ENCODE results near the gene RRM2.

DNA sequence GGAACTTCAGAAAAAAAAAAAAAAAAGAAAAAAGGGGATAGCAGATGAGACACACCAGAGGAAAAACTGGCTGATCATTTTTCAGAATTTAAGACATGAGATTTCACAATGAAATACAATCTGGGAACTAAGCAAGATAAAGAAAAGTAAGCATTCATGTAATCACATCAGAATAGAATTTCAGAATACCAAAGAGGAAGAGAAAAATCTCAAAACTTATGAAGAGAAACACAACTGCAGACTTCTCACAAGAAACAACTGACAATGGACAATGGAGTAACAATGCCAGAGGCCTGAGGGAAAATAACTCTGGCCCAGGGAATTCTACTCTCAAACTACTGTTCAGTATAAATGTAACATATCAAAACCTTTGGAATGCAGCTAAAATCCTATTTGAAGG, 13.2 kb upstream of the RRM2 start:
- TF ChIP-seq EZH2 (IDR thresholded peaks at IDR 0.05; ENCODE audit: borderline replicate concordance, insufficient read depth, low read length, poor library complexity, severe bottlenecking) (no peak), TAF1 (IDR thresholded peaks at IDR 0.05; ENCODE audit: low read depth) (no peak)
- TF ChIP-seq, protein P1, sequence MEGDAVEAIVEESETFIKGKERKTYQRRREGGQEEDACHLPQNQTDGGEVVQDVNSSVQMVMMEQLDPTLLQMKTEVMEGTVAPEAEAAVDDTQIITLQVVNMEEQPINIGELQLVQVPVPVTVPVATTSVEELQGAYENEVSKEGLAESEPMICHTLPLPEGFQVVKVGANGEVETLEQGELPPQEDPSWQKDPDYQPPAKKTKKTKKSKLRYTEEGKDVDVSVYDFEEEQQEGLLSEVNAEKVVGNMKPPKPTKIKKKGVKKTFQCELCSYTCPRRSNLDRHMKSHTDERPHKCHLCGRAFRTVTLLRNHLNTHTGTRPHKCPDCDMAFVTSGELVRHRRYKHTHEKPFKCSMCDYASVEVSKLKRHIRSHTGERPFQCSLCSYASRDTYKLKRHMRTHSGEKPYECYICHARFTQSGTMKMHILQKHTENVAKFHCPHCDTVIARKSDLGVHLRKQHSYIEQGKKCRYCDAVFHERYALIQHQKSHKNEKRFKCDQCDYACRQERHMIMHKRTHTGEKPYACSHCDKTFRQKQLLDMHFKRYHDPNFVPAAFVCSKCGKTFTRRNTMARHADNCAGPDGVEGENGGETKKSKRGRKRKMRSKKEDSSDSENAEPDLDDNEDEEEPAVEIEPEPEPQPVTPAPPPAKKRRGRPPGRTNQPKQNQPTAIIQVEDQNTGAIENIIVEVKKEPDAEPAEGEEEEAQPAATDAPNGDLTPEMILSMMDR (IDR thresholded peaks at IDR 0.05; ENCODE audit: poor library complexity, severe bottlenecking), result no peak

Measured in neural cell (in vitro differentiated cells).